ENCODE measurements around the gene RADIL. TPM values are rescaled to one million over a fixed set of nuclear protein-coding genes. Genes with fewer than 3 reads are reported as not detected.
A peak's percentile ranks its signal among the peaks of the same experiment; 100 is the strongest.

The RADIL gene
- total RNA-seq, 1 experiment from 2014 or later = 5.6 TPM

DNA sequence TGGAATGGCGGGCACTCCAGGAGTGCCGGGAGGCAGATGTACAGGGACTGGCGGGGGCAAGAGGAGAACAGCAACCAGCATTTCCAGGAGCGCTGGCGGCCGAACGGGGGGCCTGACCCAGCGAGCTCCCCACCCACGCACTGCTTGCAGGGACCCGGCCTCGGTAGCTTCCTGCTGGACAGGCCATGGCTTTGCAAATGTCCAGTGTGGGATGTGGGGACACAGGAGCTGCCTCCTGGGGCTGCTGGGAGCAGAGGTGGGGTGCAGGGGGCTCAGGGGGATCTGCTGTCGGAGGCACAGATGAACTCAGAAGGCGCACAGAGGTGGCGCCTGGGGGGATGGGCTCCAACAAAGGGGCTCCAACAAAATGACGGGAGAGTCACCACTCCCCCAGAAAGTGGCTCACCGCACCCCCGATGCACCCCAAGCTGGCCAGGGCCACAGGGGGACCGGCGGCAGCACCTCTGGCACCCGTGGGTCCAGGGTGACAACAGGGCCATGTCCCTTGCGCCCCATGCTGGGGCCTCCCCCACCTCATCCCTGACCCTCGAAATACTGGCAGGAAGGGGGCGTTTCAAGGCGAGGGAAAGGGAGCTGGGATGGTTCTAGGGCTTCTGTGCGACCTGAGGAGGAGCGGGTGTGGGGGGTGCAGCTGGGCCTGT lies 67.0 kb downstream of the RADIL start:
- no peak for ATAC-seq
- no peak overlapping the region for H3K9ac ChIP-seq (ENCODE audit: low read length)
- no peaks in the 10 kb centered on the region for H3F3A ChIP-seq (ENCODE audit: low read length, unreplicated experiment)
- H3K4me3 ChIP-seq (ENCODE audit: low read length) = no peak overlapping the region
- no peaks in the 10 kb centered on the region for H3K79me2 ChIP-seq (ENCODE audit: low read length)
- no peak overlapping the region for H3K4me2 ChIP-seq (ENCODE audit: low read length)
- H2AFZ ChIP-seq (ENCODE audit: low read length) = no peak overlapping the region
- no peaks in the 10 kb centered on the region for H3K9me2 ChIP-seq (replicated peaks; ENCODE audit: low read length)
- intact Hi-C loops (cut with micrococcal nuclease) = no loop called here
- no peaks in the 10 kb centered on the region for H3K27me3 ChIP-seq (ENCODE audit: low read length)
- no peaks in the 10 kb centered on the region for H3K9me3 ChIP-seq (ENCODE audit: low read length)
- TF ChIP-seq, protein P1, sequence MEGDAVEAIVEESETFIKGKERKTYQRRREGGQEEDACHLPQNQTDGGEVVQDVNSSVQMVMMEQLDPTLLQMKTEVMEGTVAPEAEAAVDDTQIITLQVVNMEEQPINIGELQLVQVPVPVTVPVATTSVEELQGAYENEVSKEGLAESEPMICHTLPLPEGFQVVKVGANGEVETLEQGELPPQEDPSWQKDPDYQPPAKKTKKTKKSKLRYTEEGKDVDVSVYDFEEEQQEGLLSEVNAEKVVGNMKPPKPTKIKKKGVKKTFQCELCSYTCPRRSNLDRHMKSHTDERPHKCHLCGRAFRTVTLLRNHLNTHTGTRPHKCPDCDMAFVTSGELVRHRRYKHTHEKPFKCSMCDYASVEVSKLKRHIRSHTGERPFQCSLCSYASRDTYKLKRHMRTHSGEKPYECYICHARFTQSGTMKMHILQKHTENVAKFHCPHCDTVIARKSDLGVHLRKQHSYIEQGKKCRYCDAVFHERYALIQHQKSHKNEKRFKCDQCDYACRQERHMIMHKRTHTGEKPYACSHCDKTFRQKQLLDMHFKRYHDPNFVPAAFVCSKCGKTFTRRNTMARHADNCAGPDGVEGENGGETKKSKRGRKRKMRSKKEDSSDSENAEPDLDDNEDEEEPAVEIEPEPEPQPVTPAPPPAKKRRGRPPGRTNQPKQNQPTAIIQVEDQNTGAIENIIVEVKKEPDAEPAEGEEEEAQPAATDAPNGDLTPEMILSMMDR (conservative IDR thresholded peaks at IDR 0.05; ENCODE audit: low read depth, low read length) = no peak
- TF ChIP-seq EZH2phosphoT487 (IDR thresholded peaks at IDR 0.05; ENCODE audit: borderline replicate concordance, low read length) = no peak
- no peak for TF ChIP-seq EZH2 (IDR thresholded peaks at IDR 0.05; ENCODE audit: low read length, unreplicated experiment)
- POLR2A ChIA-PET (ENCODE audit: unreplicated experiment) = no interaction called here
- H4K20me1 ChIP-seq (ENCODE audit: low read length) = no peaks in the 10 kb centered on the region
- H3K36me3 ChIP-seq (ENCODE audit: low read depth, low read length) = no peaks in the 10 kb centered on the region
- no peaks in the 10 kb centered on the region for H3K4me1 ChIP-seq (ENCODE audit: insufficient read depth, low read length)
- no peak overlapping the region for H3K27ac ChIP-seq (ENCODE audit: low read length)
- DNase-seq = no peak
- no TSS peak for BruUV-seq (replicated peaks)
- CTCF ChIA-PET = no interaction called here

GRCh38 chr7:4815609-4816418 lies 67.7 kb downstream of the RADIL start:
- H3K79me2 ChIP-seq (ENCODE audit: low read length) = no peaks in the 10 kb centered on the region
- no peaks in the 10 kb centered on the region for H3K4me1 ChIP-seq (ENCODE audit: insufficient read depth, low read length)
- H3K4me3 ChIP-seq (ENCODE audit: low read length) = no peak overlapping the region
- no TSS peak for BruUV-seq (replicated peaks)
- POLR2A ChIA-PET (ENCODE audit: unreplicated experiment) = no interaction called here
- ATAC-seq (no peak), DNase-seq (no peak)
- H3K9ac ChIP-seq (ENCODE audit: low read length) = no peak overlapping the region
- H3K36me3 ChIP-seq (ENCODE audit: low read depth, low read length) = no peaks in the 10 kb centered on the region
- H3K9me3 ChIP-seq (ENCODE audit: low read length) = no peaks in the 10 kb centered on the region
- CTCF ChIA-PET = interaction anchor here (0.8 kb wide), 1 partner anchor 17 kb away, joined by 4 read pairs; no protein-coding TSS in a partner anchor
- no peak overlapping the region for H3K27ac ChIP-seq (ENCODE audit: low read length)
- no peaks in the 10 kb centered on the region for H3K9me2 ChIP-seq (replicated peaks; ENCODE audit: low read length)
- H2AFZ ChIP-seq (ENCODE audit: low read length) = no peak overlapping the region
- H3K4me2 ChIP-seq (ENCODE audit: low read length) = no peak overlapping the region
- TF ChIP-seq, protein P1 (conservative IDR thresholded peaks at IDR 0.05; ENCODE audit: low read depth, low read length) = peak; percentile 36; the same call in 1 of the 2 replicates
- TF ChIP-seq EZH2phosphoT487 (IDR thresholded peaks at IDR 0.05; ENCODE audit: borderline replicate concordance, low read length) = no peak
- H3K27me3 ChIP-seq (ENCODE audit: low read length) = no peaks in the 10 kb centered on the region
- H4K20me1 ChIP-seq (ENCODE audit: low read length) = no peaks in the 10 kb centered on the region
- no peaks in the 10 kb centered on the region for H3F3A ChIP-seq (ENCODE audit: low read length, unreplicated experiment)
- intact Hi-C loops (cut with micrococcal nuclease) = no loop called here

DNA sequence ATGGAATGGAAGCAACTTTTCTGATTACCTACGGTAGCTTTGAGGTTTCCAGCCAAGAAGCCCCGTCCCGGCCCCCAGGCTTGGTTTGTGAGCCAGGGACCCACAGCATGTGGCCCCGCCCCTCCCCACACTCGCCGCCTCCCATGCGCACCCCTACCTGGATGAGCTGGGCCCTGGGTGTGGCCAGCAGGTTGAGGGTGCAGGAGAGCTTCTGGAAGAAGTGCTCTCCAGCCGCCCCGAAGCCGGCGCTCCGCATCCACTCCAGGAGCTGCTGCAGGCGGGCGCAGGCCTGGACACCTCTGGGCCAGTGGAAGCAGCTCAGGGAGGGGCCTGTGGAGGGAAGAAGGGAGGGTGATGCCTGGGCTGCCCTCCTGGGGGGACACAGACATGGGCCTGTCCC lies 68.4 kb downstream of the RADIL start:
- no peak for ATAC-seq
- Histone ChIP-seq H3K27ac (ENCODE audit: low read length) (no peak overlapping the region), H3K79me2 (ENCODE audit: low read length) (no peaks in the 10 kb centered on the region), H3K4me2 (ENCODE audit: low read length) (no peak overlapping the region), H3K9me3 (ENCODE audit: low read length) (no peaks in the 10 kb centered on the region), H3F3A (ENCODE audit: low read length, unreplicated experiment) (no peaks in the 10 kb centered on the region), H3K9me2 (replicated peaks; ENCODE audit: low read length) (no peaks in the 10 kb centered on the region), H3K9ac (ENCODE audit: low read length) (no peak overlapping the region), H3K4me3 (ENCODE audit: low read length) (no peak overlapping the region), H2AFZ (ENCODE audit: low read length) (no peak overlapping the region), H4K20me1 (ENCODE audit: low read length) (no peaks in the 10 kb centered on the region), H3K4me1 (ENCODE audit: insufficient read depth, low read length) (no peaks in the 10 kb centered on the region), H3K27me3 (ENCODE audit: low read length) (no peaks in the 10 kb centered on the region), H3K36me3 (ENCODE audit: low read depth, low read length) (no peaks in the 10 kb centered on the region)
- DNase-seq = no peak
- TF ChIP-seq EZH2 (IDR thresholded peaks at IDR 0.05; ENCODE audit: low read length, unreplicated experiment) (no peak), EZH2phosphoT487 (IDR thresholded peaks at IDR 0.05; ENCODE audit: borderline replicate concordance, low read length) (no peak)
- TF ChIP-seq, protein P1 (conservative IDR thresholded peaks at IDR 0.05; ENCODE audit: low read depth, low read length) = no peak
- ChIA-PET POLR2A (ENCODE audit: unreplicated experiment) (no interaction called here), CTCF (interaction anchor here (0.8 kb wide), 1 partner anchor 17 kb away, joined by 4 read pairs; no protein-coding TSS in a partner anchor)
- no TSS peak for BruUV-seq (replicated peaks)
- intact Hi-C loops (cut with micrococcal nuclease) = no loop called here

Data from PC-3 (cell line).